ENCODE measurements around the gene OSTN. TPM values are rescaled to one million over a fixed set of nuclear protein-coding genes. Genes with fewer than 3 reads are reported as not detected.

OSTN gene
- total RNA-seq, 2 donors from 2014 or later, result not detected

DNA sequence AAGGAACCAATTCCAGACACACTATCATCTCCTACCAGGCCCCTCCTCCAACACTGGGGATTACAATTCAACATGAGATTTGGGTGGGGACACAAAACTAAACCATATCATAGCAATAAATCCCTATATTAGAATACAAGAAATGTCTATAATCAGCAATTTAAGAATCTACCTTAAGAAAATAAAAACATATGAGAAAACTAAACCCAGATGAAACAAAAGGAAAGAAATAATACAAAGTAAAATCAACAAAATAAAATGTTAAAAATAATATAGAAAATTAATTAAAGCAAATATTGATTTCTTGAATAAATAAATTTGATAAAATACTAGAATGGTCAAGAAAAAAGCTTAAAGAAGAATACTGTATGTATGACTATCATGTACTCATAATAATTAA is 6.1 kb upstream of the OSTN start:
- Mint-ChIP-seq H3K36me3 (ENCODE audit: insufficient read depth in 2 of 2) (no peaks in the 10 kb centered on the region), H3K4me3 (no peak overlapping the region), H3K27me3 (ENCODE audit: low read depth) (no peaks in the 10 kb centered on the region), H3K4me1 (ENCODE audit: low read depth) (no peaks in the 10 kb centered on the region), H3K27ac (no peak overlapping the region), H3K9me3 (peaks cover 0 to 4% of the 10 kb centered on the region in 2 donors)
- no peak for ATAC-seq (replicated peaks in 1 of 2)
- no peak for DNase-seq

DNA sequence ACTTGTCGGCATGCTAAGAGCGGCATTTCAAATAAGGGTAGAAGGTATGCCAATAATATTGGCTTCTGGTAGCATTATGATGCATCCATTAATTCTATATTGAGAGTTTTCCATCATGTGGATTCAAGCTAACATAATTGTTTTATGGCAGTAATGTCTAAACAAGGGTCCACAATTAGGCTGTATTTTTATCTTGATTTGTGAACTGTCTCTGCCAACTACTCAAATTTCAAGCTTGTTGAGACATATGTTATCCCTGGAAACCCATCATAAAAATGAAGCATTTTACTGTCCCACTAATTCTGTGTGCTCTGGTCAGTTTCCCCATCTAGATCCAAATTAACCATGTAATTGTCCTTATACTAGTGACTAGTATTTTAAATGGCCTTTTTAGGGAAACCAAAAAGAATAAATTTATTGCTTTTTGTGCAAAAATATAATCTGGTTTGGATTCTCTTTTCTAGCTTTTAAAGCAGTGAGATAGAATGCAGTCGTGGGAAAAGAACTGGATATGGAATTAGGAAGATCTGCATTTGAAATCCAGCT is 1.2 kb upstream of the OSTN start:
- Mint-ChIP-seq H3K27me3 (ENCODE audit: low read depth) (no peaks in the 10 kb centered on the region), H3K36me3 (ENCODE audit: insufficient read depth in 2 of 2) (no peaks in the 10 kb centered on the region), H3K9me3 (peaks cover 0 to 2% of the 10 kb centered on the region in 2 donors), H3K4me1 (ENCODE audit: low read depth) (no peaks in the 10 kb centered on the region), H3K27ac (no peak overlapping the region), H3K4me3 (no peak overlapping the region)
- ATAC-seq (replicated peaks in 1 of 2) (no peak), DNase-seq (no peak)

DNA sequence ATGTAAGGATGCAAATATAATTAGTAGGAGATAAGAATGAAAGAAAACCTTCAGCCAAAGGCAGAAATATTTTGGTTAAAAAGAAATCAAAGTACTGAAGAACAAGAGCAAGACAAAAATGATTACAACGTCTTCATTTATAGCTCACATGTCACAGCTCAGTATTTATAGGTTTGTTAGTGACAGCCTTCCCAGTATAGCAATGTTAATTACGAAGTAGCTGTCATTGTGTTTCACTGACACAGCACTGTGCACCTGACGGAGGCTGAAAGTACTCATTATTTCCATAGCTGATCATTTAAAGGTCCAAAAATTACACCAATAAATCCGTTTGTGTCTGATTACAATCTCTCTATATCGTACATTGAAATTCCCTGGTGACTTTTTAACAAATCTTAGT is 561 bp upstream of the OSTN start:
- Mint-ChIP-seq H3K9me3 (peaks cover 0 to 2% of the 10 kb centered on the region in 2 donors), H3K27me3 (ENCODE audit: low read depth) (no peaks in the 10 kb centered on the region), H3K4me3 (no peak overlapping the region), H3K27ac (no peak overlapping the region), H3K36me3 (ENCODE audit: insufficient read depth in 2 of 2) (no peaks in the 10 kb centered on the region), H3K4me1 (ENCODE audit: low read depth) (no peaks in the 10 kb centered on the region)
- DNase-seq, result no peak
- ATAC-seq (replicated peaks in 1 of 2), result no peak

DNA sequence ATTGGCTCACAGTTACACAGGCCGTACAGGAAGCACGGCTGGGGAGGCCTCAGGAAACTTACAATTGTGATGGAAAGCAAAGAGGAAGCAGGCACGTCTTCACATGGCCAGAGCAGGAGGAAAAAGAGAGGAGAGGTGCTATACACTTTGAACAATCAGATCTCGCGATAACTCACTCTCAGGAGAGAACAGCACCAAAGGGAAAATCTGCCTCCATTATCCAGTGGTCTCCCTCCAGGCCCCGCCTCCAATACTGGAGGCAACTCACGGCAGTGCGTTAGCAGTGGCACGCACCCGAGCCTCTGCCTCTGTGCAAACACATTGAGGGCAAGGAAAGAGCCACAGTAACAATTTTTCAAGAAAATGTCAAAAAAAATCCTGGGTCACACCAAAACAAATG is 11.0 kb downstream of the OSTN start:
- Mint-ChIP-seq H3K4me3 (no peak overlapping the region), H3K9me3 (peaks cover 0 to 2% of the 10 kb centered on the region in 2 donors), H3K27me3 (ENCODE audit: low read depth) (no peaks in the 10 kb centered on the region), H3K4me1 (ENCODE audit: low read depth) (no peaks in the 10 kb centered on the region), H3K36me3 (ENCODE audit: insufficient read depth in 2 of 2) (no peaks in the 10 kb centered on the region), H3K27ac (no peak overlapping the region)
- no peak for ATAC-seq (replicated peaks in 1 of 2)
- no peak for DNase-seq

DNA sequence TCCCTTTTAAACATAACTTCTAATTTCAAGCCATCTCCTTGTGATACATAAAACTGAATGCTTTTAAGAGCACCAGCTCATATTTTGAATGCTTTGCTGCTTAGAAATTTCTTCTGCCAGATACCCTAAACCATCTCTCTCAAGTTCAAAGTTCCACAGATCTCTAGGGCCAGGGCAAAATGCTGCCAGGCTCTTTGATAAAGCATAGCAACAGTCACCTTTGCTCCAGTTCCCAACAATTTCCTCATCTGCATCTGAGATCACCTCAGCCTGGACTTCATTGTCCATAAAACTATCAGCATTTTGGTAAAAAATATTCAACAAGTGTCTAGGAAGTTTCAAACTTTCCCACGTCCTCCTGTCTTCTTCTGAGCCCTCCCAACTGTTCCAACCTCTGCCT is 17.5 kb downstream of the OSTN start:
- H3K27ac Mint-ChIP-seq, result no peak overlapping the region
- ATAC-seq (replicated peaks in 1 of 2), result no peak
- no peaks in the 10 kb centered on the region for H3K27me3 Mint-ChIP-seq (ENCODE audit: low read depth)

DNA sequence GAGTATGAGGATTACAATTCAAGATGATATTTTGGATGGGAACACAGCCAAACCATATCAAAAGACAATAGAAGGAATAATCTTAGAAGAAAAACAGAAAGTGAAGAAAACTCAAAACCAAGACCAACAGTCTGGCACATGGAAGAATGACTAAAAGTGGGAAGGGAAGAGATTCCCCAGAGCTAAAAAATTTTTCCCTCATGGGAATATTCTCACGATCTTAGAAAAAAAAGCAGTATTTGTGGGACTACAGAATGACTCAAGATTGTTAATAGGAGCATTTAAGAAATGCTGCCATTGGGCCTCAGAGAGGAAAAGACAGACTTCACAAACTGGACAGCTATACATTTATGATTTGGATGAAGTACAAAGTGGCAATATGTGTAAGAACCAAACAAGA is 18.3 kb downstream of the OSTN start:
- H3K36me3 Mint-ChIP-seq (ENCODE audit: insufficient read depth in 2 of 2), result no peaks in the 10 kb centered on the region

More for the DNA sequence above, 17.5 kb downstream of the OSTN start:
- no peak for DNase-seq
- Mint-ChIP-seq H3K36me3 (ENCODE audit: insufficient read depth in 2 of 2) (no peaks in the 10 kb centered on the region), H3K4me1 (ENCODE audit: low read depth) (no peaks in the 10 kb centered on the region), H3K4me3 (no peak overlapping the region), H3K9me3 (peaks cover 0 to 7% of the 10 kb centered on the region in 2 donors)

DNA sequence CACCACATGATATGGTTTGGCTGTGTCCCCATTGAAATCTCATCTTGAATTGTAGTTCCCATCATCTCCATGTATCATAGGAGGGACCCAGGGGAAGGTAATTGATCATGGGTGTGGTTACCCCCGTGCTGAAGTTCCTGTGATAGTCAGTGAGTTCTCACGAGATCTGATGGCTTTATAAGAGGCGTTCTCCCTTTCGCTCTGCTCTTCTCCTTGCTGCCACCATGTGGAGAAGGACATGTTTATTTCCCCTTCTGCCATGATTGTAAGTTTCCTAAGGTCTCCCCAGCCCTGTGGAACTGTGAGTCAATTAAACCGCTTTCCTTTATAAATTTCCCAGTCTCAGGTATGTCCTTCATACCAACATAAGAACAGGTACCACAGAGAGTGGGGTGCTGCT is 21.9 kb downstream of the OSTN start:
- Mint-ChIP-seq H3K4me1 (ENCODE audit: low read depth) (no peaks in the 10 kb centered on the region), H3K27me3 (ENCODE audit: low read depth) (no peaks in the 10 kb centered on the region), H3K9me3 (peaks cover 0 to 5% of the 10 kb centered on the region in 2 donors), H3K36me3 (ENCODE audit: insufficient read depth in 2 of 2) (no peaks in the 10 kb centered on the region), H3K4me3 (no peak overlapping the region), H3K27ac (no peak overlapping the region)
- ATAC-seq (replicated peaks in 1 of 2) (no peak), DNase-seq (no peak)

More for the DNA sequence above, 18.3 kb downstream of the OSTN start:
- no peak overlapping the region for H3K4me3 Mint-ChIP-seq
- DNase-seq (no peak), ATAC-seq (replicated peaks in 1 of 2) (no peak)
- no peaks in the 10 kb centered on the region for H3K27me3 Mint-ChIP-seq (ENCODE audit: low read depth)
- no peaks in the 10 kb centered on the region for H3K4me1 Mint-ChIP-seq (ENCODE audit: low read depth)
- H3K9me3 Mint-ChIP-seq, result peaks cover 0 to 7% of the 10 kb centered on the region in 2 donors
- no peak overlapping the region for H3K27ac Mint-ChIP-seq

DNA sequence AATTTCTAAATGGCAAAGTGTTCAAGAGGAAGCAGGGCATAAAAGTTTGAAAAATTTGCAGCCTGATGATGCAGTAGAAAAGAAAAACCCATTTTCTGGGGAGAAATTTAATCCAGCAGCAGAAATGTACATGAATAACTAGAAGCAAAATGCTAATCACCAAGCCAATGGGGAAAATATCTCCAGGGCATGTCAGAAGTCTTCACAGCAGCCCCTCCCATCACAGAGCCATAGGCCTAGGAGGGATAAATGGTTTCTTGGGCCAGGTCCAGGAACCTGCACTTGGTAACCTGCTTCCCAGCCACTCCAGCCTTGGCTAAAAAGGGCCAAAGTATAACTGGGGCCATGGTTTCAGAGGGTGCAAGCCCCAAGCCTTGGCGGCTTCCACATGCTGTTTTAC is 22.6 kb downstream of the OSTN start:
- Mint-ChIP-seq H3K27me3 (ENCODE audit: low read depth) (no peaks in the 10 kb centered on the region), H3K27ac (no peak overlapping the region), H3K4me1 (ENCODE audit: low read depth) (no peaks in the 10 kb centered on the region), H3K36me3 (ENCODE audit: insufficient read depth in 2 of 2) (no peaks in the 10 kb centered on the region), H3K9me3 (peaks cover 0 to 5% of the 10 kb centered on the region in 2 donors), H3K4me3 (no peak overlapping the region)
- DNase-seq, result no peak
- no peak for ATAC-seq (replicated peaks in 1 of 2)

DNA sequence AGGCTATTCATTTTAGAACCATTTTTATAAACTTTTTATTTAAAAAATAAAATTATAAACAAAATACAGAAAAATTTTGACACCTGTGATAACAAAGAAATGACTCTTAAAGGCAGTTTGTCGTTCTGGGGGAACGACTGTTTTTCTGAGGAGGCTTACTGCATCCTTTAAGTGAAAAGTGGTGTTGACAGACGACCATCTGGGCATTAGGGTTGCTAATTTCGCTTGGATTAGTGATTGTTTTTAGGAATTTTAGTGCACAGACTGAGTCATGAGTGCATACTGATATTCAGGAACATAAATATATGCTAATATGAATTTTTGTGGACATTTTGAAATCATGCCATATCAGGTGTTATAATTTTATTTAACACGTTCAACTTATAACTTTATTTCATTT is 28.5 kb downstream of the OSTN start:
- DNase-seq (no peak), ATAC-seq (replicated peaks in 1 of 2) (no peak)
- Mint-ChIP-seq H3K4me3 (no peak overlapping the region), H3K9me3 (no peaks in the 10 kb centered on the region), H3K27ac (no peak overlapping the region), H3K4me1 (ENCODE audit: low read depth) (no peaks in the 10 kb centered on the region), H3K36me3 (ENCODE audit: insufficient read depth in 2 of 2) (no peaks in the 10 kb centered on the region), H3K27me3 (ENCODE audit: low read depth) (no peaks in the 10 kb centered on the region)

DNA sequence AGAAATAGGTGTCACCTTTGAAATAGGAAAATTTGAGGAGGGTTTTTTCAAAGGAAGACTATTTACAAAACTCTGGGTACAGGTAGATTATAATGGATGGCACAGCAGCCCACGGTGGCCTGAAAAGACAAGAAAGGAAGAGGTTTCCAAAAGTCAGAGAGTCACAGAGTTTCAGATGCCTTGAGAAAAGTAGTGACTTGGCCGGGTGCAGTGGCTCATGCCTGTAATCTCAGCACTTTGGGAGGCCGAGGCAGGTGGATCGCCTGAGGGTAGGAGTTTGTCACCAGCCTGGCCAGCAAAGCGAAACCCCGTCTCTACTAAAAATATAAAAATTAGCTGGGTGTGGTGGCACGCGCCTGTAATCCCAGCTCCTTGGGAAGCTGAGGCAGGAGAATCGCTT is 35.2 kb downstream of the OSTN start:
- no peaks in the 10 kb centered on the region for H3K9me3 Mint-ChIP-seq
- H3K27ac Mint-ChIP-seq, result no peak overlapping the region
- H3K4me3 Mint-ChIP-seq, result no peak overlapping the region
- H3K36me3 Mint-ChIP-seq (ENCODE audit: insufficient read depth in 2 of 2), result no peaks in the 10 kb centered on the region
- ATAC-seq (replicated peaks in 1 of 2), result no peak
- peaks cover 12% of the 10 kb centered on the region for H3K27me3 Mint-ChIP-seq (ENCODE audit: low read depth)
- DNase-seq, result no peak
- peaks cover 6% of the 10 kb centered on the region for H3K4me1 Mint-ChIP-seq (ENCODE audit: low read depth)

DNA sequence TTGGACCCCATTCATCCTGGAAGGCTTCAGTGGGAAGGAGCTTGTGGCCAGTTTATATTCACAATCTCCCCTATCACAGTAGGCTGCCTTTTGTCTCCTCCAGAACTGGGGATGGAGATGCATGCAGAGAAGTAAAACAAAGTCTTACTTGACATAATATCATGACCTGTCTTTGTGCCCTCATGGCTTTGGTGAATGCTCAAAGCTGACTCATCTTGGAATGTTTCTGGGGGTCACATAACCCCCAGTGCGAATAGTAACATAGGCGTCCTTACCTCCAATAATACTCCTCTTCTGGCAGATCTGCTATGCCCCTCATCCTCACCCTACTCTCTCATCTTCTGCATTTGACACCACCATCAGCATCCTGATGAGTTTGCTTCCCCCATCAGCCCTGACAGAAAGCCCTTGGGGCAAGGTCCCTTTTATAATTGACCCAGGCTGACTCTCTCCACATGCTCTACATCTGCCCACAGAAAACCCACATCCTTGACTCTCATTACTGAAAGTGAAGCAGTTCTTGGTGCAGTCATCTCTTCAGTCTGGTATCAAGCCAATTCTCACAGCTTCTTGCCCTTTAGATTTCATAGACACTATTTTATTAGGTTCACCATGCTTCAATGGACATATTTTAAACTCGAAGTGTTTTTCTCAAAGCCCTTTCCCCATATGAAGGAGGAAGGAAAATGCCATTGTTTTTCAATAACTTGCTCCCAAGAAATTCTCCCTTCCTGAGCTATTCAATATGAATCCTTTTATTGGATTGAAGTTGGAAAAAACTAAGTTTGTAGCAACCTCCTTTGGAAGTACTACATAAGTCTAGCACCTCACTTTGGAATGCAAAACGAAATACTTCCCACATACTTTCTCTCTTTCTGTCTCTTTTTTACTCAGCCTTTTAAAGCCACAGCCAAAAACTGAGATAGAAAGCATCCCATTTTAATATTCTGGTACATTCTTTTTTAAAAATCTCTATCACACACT is 36.6 kb downstream of the OSTN start:
- H3K4me1 Mint-ChIP-seq (ENCODE audit: low read depth), result peaks cover 6% of the 10 kb centered on the region
- H3K36me3 Mint-ChIP-seq (ENCODE audit: insufficient read depth in 2 of 2), result no peaks in the 10 kb centered on the region
- no peak overlapping the region for H3K4me3 Mint-ChIP-seq
- peak; percentile 55 to 66 for ATAC-seq (replicated peaks in 1 of 2)
- DNase-seq, result no peak
- H3K27me3 Mint-ChIP-seq (ENCODE audit: low read depth), result peaks cover 12% of the 10 kb centered on the region
- no peak overlapping the region for H3K27ac Mint-ChIP-seq
- H3K9me3 Mint-ChIP-seq, result no peaks in the 10 kb centered on the region

DNA sequence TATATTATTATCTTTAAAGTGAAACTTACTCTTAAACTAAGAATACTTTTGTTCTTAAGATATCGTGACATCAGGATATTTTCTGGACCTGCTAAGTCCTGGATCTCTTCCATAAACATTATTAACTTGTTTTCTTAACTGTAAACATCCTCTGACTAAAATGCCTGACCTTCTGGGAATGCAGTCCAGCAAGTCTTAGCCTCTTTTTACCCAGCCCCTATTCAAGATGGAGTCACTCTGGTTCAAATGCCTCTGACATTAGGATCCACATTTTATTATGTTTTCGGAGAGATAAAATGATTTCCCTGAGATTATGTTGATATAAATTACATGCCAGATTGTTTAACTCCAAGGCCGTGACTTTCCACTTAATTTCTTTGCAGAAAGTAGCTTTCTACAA is 37.6 kb downstream of the OSTN start:
- H3K4me1 Mint-ChIP-seq (ENCODE audit: low read depth), result peaks cover 6% of the 10 kb centered on the region

DNA sequence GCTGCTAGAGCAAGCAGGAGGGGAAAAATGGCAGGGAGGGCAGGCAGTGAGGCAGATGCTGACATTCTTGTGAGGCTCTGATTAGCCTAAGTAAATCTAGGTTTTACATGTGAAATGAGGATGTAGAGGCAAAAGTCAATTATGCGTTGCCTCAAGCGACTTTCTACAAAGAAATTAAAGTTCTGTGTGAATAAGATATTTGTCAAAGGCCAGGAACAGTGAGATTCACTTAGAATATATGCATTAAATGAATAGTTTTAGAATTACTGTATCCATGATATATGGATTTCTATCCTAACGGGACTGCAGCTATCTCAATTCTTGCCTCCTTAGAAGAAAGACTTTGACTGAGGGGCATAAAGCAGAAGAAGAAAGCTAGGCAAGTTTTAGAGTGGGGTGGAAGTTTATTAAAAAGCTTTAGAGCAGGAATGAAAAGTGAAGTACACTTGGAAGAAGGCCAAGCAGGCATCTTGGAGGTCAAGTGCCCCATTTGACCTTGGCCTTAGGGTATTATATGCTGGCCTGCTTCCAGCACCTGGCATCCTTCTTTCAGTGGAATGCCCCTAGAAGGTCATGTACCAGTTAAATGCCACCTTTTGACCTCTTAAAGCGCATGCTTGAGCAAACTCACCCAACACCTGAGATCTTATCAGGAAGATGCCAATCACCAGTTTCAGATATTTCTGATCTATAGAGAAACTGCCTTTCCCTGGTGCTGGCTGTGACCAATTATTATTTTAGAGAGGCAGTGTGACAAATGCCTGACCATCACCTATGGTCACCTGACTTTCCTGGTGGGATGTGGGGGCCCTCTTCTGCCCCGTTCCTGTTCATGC is 38.2 kb downstream of the OSTN start:
- H3K27ac Mint-ChIP-seq, result no peak overlapping the region
- H3K4me1 Mint-ChIP-seq (ENCODE audit: low read depth), result peaks cover 6% of the 10 kb centered on the region
- peaks cover 12% of the 10 kb centered on the region for H3K27me3 Mint-ChIP-seq (ENCODE audit: low read depth)
- no peaks in the 10 kb centered on the region for H3K9me3 Mint-ChIP-seq
- DNase-seq, result no peak
- H3K4me3 Mint-ChIP-seq, result no peak overlapping the region
- H3K36me3 Mint-ChIP-seq (ENCODE audit: insufficient read depth in 2 of 2), result no peaks in the 10 kb centered on the region
- no peak for ATAC-seq (replicated peaks in 1 of 2)

More for the DNA sequence above, 37.6 kb downstream of the OSTN start:
- no peak for DNase-seq
- no peaks in the 10 kb centered on the region for H3K36me3 Mint-ChIP-seq (ENCODE audit: insufficient read depth in 2 of 2)
- no peaks in the 10 kb centered on the region for H3K9me3 Mint-ChIP-seq
- no peak for ATAC-seq (replicated peaks in 1 of 2)
- no peak overlapping the region for H3K27ac Mint-ChIP-seq
- H3K27me3 Mint-ChIP-seq (ENCODE audit: low read depth), result peaks cover 12% of the 10 kb centered on the region
- H3K4me3 Mint-ChIP-seq, result no peak overlapping the region
